Endothelial cell of umbilical vein (primary cell): ENCODE measurements around the gene TRIM17. TPM values are rescaled to one million over a fixed set of nuclear protein-coding genes. Genes with fewer than 3 reads are reported as not detected.
A peak's percentile ranks its signal among the peaks of the same experiment; 100 is the strongest.

Experiments used
- Bru-seq: library from RNA; stranded (reverse); fragments of 400-500 nt; gene quantifications from one replicate; lab custom pipeline; 2021; lab: Mats Ljungman, UMichigan
- BruChase-seq, 2 experiments: library from RNA; stranded (reverse); fragments of 400-500 nt; gene quantifications; one replicate each; lab custom pipeline; 2021; lab: Mats Ljungman, UMichigan
- BruUV-seq: library from RNA; stranded (reverse); fragments of 400-500 nt; replicated peaks from 2 replicates; lab custom pipeline; 2021; lab: Mats Ljungman, UMichigan
- CTCF ChIA-PET: fragments of 300-600, 350-600 bp; sonication (Branson Sonifier 250); formaldehyde crosslinking; loops from one replicate; lab custom pipeline; 2021; ENCODE audit warnings: antibody characterized with exemption, inconsistent platforms; lab: Charles Lee
- POLR2A ChIA-PET: fragments of 300-600, 350-600 bp; sonication (Branson Sonifier 250); formaldehyde crosslinking; loops from one replicate; lab custom pipeline; 2021; ENCODE audit warnings: antibody characterized with exemption, inconsistent platforms; lab: Charles Lee
- DNase-seq: peaks from one replicate; pipeline ENCODE4 v3.0.0-alpha.2; 2011; ENCODE audit warnings: low read depth, low spot score
- FAIRE-seq: peaks from 2 replicates; lab custom pipeline; 2011; peaks lifted over from hg19 to GRCh38; lab: Jason Lieb, UNC
- H2AFZ ChIP-seq: 2 replicates; pipeline ENCODE4 v1.6.0; 2012; ENCODE audit warnings: low read depth, low read length, control low read depth, inconsistent platforms
- H3K27ac ChIP-seq: 2 replicates; pipeline ENCODE4 v1.5.1; 2011; ENCODE audit warnings: low read depth, mild to moderate bottlenecking, control low read depth, low read length, moderate library complexity; ENCODE audit not compliant: insufficient read depth
- H3K27me3 ChIP-seq, 2 experiments: 2 replicates each; pipeline versions ENCODE4 v1.6.0 to v1.6.1; 2011; ENCODE audit warnings: low read length in 2 of 2, mixed read lengths in 1 of 2; ENCODE audit not compliant: control insufficient read depth in 2 of 2, insufficient read depth in 2 of 2
- H3K36me3 ChIP-seq, 2 experiments: 2 replicates in 1 of 2; 3 replicates in 1 of 2; pipeline ENCODE4 v1.5.1; 2011; ENCODE audit warnings: low read length in 2 of 2, mild to moderate bottlenecking in 1 of 2, moderate library complexity in 1 of 2; ENCODE audit not compliant: control insufficient read depth in 2 of 2, insufficient read depth in 2 of 2; ENCODE audit errors: extremely low read depth in 1 of 2
- H3K4me1 ChIP-seq: 3 replicates; pipeline ENCODE4 v1.5.1; 2011; ENCODE audit warnings: mild to moderate bottlenecking, low read length; ENCODE audit not compliant: control insufficient read depth, insufficient read depth; ENCODE audit errors: extremely low read depth
- H3K4me2 ChIP-seq: 2 replicates; pipeline ENCODE4 v1.6.1; 2011; ENCODE audit warnings: low read length, control low read depth, mixed read lengths; ENCODE audit not compliant: insufficient read depth
- H3K4me3 ChIP-seq, 3 experiments: fragments of 200-600 bp in 1 of 3; sonication (generic), shearing (Covaris generic) in 1 of 3; replicated peaks in 1 of 3; 2 replicates each; pipeline ENCODE4 v1.5.1; 2011 to 2016; ENCODE audit warnings: control low read depth in 3 of 3, low read length in 3 of 3, mild to moderate bottlenecking in 2 of 3, inconsistent platforms in 1 of 3, low read depth in 1 of 3, moderate library complexity in 1 of 3; ENCODE audit not compliant: insufficient read depth in 1 of 3
- H3K79me2 ChIP-seq: 2 replicates; pipeline ENCODE4 v1.6.0; 2012; ENCODE audit warnings: low read length, inconsistent platforms; ENCODE audit not compliant: control insufficient read depth, insufficient read depth
- H3K9ac ChIP-seq: replicated peaks from 2 replicates; pipeline ENCODE3; 2011; ENCODE audit warnings: low read length, control low read depth; ENCODE audit not compliant: insufficient read depth; ENCODE audit errors: extremely low read depth
- H3K9me1 ChIP-seq: replicated peaks from 3 replicates; pipeline ENCODE4 v1.6.0; 2011; ENCODE audit warnings: mild to moderate bottlenecking, low read length; ENCODE audit not compliant: control insufficient read depth, insufficient read depth; ENCODE audit errors: extremely low read depth
- H3K9me3 ChIP-seq: replicated peaks from 2 replicates; pipeline ENCODE4 v1.5.1; 2012; ENCODE audit warnings: low read length, inconsistent platforms; ENCODE audit not compliant: control insufficient read depth, insufficient read depth
- H4K20me1 ChIP-seq: replicated peaks from 2 replicates; pipeline ENCODE3; 2011; ENCODE audit warnings: mild to moderate bottlenecking, low read length; ENCODE audit not compliant: control insufficient read depth, insufficient read depth; ENCODE audit errors: extremely low read depth
- EZH2 ChIP-seq: IDR thresholded peaks from 2 replicates; pipeline ENCODE4 v1.6.1; 2012; ENCODE audit warnings: borderline replicate concordance, low read depth, mild to moderate bottlenecking, moderate library complexity, low read length, inconsistent platforms; ENCODE audit not compliant: severe bottlenecking
- JUN ChIP-seq: IDR thresholded peaks from 2 replicates; pipeline ENCODE4 v1.6.1; 2011; ENCODE audit warnings: borderline replicate concordance, low read depth; ENCODE audit not compliant: insufficient read length, insufficient read depth
- MAX ChIP-seq: IDR thresholded peaks from 2 replicates; pipeline ENCODE4 v1.6.1; 2011; ENCODE audit not compliant: insufficient read depth, insufficient read length
- POLR2A ChIP-seq: IDR thresholded peaks from 2 replicates; pipeline ENCODE4 v1.6.1; 2012; ENCODE audit warnings: low read depth, mild to moderate bottlenecking, control low read depth, low read length
- POLR2AphosphoS5 ChIP-seq: IDR thresholded peaks from 2 replicates; pipeline ENCODE4 v1.6.1; 2012; ENCODE audit warnings: low read depth, mild to moderate bottlenecking, control low read depth, low read length, moderate library complexity; ENCODE audit not compliant: insufficient read depth
- dilution Hi-C: fragments of 300-500 bp; cut with MboI; formaldehyde crosslinking; loops from one replicate; pipeline ENCODE4 v1.15.0; 2019; ENCODE audit warnings: low sequenced_read_pairs; ENCODE audit not compliant: extremely low pct_ligation_motif_present
- intact Hi-C: fragments of 100-400 bp; cut with micrococcal nuclease; formaldehyde crosslinking; loops from one replicate; pipeline ENCODE4 v1.10.0; 2022
- long read RNA-seq: library from polyadenylated mRNA; stranded (forward); transcript quantifications from one replicate; pipeline ENCODE4 v2.0.0, GENCODE V29; 2021
- polyA minus RNA-seq, 3 experiments: library from RNA; depleted of rRNA, polyadenylated mRNA; stranded (reverse); fragments of >200 nt; gene quantifications; 1 replicate in 1 of 3; 2 replicates in 2 of 3; pipeline ENCODE4 v1.2.3, GENCODE V29; 2011
- polyA plus RNA-seq, 4 experiments: library from polyadenylated mRNA; depleted of rRNA in 3 of 4; stranded (reverse) in 3 of 4; unstranded in 1 of 4; fragments of >200 nt; gene quantifications; 2 replicates each; pipeline versions ENCODE4 v1.2.1 to v1.2.3, GENCODE V29; 2011 to 2012; ENCODE audit warnings: missing spikeins in 1 of 4
- total RNA-seq: library from RNA; stranded (reverse); gene quantifications from 2 replicates; pipeline ENCODE4 v1.2.3, GENCODE V29; 2021
- TF ChIP-seq, protein P1 (sequence below), 2 donors: IDR thresholded peaks; 1 replicate in 1 of 2; 2 replicates in 1 of 2; pipeline ENCODE4 v1.5.1; 2011; ENCODE audit warnings: low read length in 2 of 2, mild to moderate bottlenecking in 2 of 2, moderate library complexity in 2 of 2, control low read depth in 1 of 2, inconsistent platforms in 1 of 2, low read depth in 1 of 2; ENCODE audit not compliant: insufficient read depth in 1 of 2; ENCODE audit errors: extremely low read depth in 1 of 2

TRIM17 gene
- total RNA-seq: not detected in 2 replicates
- not detected in 2 replicates for polyA plus RNA-seq
- not detected in 2 replicates for polyA plus RNA-seq (2011; cell fraction: cytosol; rRNA removed)
- polyA plus RNA-seq (2011; cell fraction: nucleus; rRNA removed): not detected in 2 replicates
- 0.09 and 0.14 TPM in 2 replicates for polyA plus RNA-seq (2012)
- polyA minus RNA-seq: not detected in 2 replicates
- polyA minus RNA-seq (2011; cell fraction: cytosol; rRNA and poly(A)+ RNA removed): not detected
- not detected in 2 replicates for polyA minus RNA-seq (2011; cell fraction: nucleus; rRNA and poly(A)+ RNA removed)
- Bru-seq, nascent RNA: not detected
- BruChase-seq, experiment 1, labeled RNA remaining after a 6-hour chase: not detected
- not detected for BruChase-seq, experiment 2, labeled RNA remaining after a 2-hour chase
- long read RNA-seq, partial matches to known transcripts: 0 of 1 reads
- long read RNA-seq, other reads (novel, unspliced or antisense): 1 of 1 reads

DNA sequence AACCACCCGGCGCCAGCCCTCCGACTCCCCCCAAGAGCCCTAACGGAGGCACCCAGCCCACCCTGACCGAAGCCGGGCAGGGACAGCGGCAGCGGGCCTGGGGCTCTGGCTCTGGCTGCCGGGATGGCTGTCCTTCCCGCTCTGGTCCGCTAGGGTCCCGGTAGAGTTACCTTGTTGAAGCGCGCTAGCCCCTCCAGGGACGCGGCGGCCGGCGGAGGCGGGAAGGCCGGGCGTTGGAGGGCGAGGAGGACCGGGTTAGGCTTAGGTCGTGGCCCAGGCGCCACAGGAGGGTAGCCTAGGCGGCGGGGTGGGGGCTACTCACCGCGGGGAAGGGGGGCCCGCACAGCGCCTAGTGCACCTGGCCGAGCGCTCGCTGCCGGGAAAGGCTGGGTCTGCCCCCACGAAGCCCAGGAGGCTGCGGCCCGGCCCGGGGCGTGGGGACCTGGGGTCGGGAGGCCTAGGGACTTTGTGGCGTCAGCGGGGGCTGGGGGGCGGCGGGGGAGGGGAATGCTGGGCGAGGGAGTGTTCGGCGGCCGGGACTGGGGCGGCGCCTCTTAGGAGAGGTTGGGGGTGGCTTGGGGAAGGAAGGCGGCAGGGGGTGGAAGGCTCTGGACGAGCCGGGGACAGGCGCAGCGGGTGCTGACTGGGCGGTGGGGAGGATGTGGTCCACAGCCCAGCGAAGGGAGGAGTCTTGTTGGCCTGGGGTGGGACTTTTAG is at the start of gene TRIM17:
Gene TRIM17, minus strand, starts transcription at position 645 of the 717 bp plus-strand sequence. CDS start 1,789 bp downstream, outside the sequence.
- ChIA-PET POLR2A (no interaction called here), CTCF (no interaction called here)
- Histone ChIP-seq H3K27me3 (peaks cover 31 to 34% of the 10 kb centered on the region in 2 experiments), H3K9me1 (no peaks in the 10 kb centered on the region), H3K27ac (no peak within 1 kb of the TSS), H3K4me2 (no peak within 1 kb of the TSS), H4K20me1 (no peaks in the 10 kb centered on the region), H3K36me3 (no peaks in the 10 kb centered on the region), H3K79me2 (no peaks in the 10 kb centered on the region), H3K9ac (no peak within 1 kb of the TSS), H2AFZ (no peak within 1 kb of the TSS), H3K4me3 (no peak within 1 kb of the TSS), H3K9me3 (no peaks in the 10 kb centered on the region), H3K4me1 (no peaks in the 10 kb centered on the region)
- FAIRE-seq (no peak), DNase-seq (no peak)
- intact Hi-C loops (no loop called here), dilution Hi-C loops (no loop called here)
- TF ChIP-seq, protein P1, sequence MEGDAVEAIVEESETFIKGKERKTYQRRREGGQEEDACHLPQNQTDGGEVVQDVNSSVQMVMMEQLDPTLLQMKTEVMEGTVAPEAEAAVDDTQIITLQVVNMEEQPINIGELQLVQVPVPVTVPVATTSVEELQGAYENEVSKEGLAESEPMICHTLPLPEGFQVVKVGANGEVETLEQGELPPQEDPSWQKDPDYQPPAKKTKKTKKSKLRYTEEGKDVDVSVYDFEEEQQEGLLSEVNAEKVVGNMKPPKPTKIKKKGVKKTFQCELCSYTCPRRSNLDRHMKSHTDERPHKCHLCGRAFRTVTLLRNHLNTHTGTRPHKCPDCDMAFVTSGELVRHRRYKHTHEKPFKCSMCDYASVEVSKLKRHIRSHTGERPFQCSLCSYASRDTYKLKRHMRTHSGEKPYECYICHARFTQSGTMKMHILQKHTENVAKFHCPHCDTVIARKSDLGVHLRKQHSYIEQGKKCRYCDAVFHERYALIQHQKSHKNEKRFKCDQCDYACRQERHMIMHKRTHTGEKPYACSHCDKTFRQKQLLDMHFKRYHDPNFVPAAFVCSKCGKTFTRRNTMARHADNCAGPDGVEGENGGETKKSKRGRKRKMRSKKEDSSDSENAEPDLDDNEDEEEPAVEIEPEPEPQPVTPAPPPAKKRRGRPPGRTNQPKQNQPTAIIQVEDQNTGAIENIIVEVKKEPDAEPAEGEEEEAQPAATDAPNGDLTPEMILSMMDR (IDR thresholded peaks at IDR 0.05; ENCODE audit: extremely low read depth in 1 of 2, insufficient read depth in 1 of 2, low read depth in 1 of 2, low read length in 2 of 2): peak in 1 of 2 donors; percentile 37
- TF ChIP-seq JUN (no peak), POLR2A (no peak), EZH2 (peak; percentile 88), MAX (no peak), POLR2AphosphoS5 (no peak)
- BruUV-seq: no TSS peak
